Body of pancreas (tissue), 4 donors: ENCODE data around the gene NUP205. TPM values are rescaled to one million over a fixed set of nuclear protein-coding genes. Genes with fewer than 3 reads are reported as not detected.

ENCODE experiments used
- ATAC-seq: fragments of 150-250 bp; one replicate; pipeline ENCODE4 v1.9.1; 2016
- DNase-seq, 4 donors: peaks; one replicate each; pipeline ENCODE4 v3.0.0-alpha.2; 2019
- H3K27ac ChIP-seq, 4 donors: fragments of 200-600 bp; sonication (generic); 1 replicate in 3 of 4; 2 replicates in 1 of 4; pipeline versions ENCODE4 v1.5.1 to v1.6.1; 2016 to 2019; ENCODE audit warnings: mild to moderate bottlenecking in 1 of 4, mixed read lengths in 1 of 4, moderate library complexity in 1 of 4
- H3K27me3 ChIP-seq, 2 donors: fragments of 200-600 bp; sonication (generic); one replicate each; pipeline ENCODE4 v1.6.0; 2016; ENCODE audit warnings: mild to moderate bottlenecking in 1 of 2
- H3K36me3 ChIP-seq, 2 donors: fragments of 200-600 bp; sonication (generic); replicated peaks in 1 of 2; 2 replicates each; pipeline ENCODE4 v1.5.1; 2016; ENCODE audit warnings: low read depth in 2 of 2; ENCODE audit not compliant: insufficient read depth in 1 of 2
- H3K4me1 ChIP-seq: fragments of 200-600 bp; sonication (generic); one replicate; pipeline ENCODE4 v1.6.0; 2016
- H3K4me3 ChIP-seq, 2 donors: fragments of 200-600 bp; sonication (generic); 1 replicate in 1 of 2; 2 replicates in 1 of 2; pipeline ENCODE4 v1.5.1; 2016 to 2019
- H3K9me3 ChIP-seq, 3 donors: fragments of 200-600 bp; sonication (generic); 1 replicate in 2 of 3; 2 replicates in 1 of 3; pipeline ENCODE4 v1.5.1; 2016
- CTCF ChIP-seq, 7 experiments: fragments of 450-650 bp in 4 of 7; fragments of 200-600 bp in 3 of 7; sonication (generic) in 3 of 7; IDR thresholded peaks; one replicate each; pipeline ENCODE4 v1.5.1; 2016 to 2019; ENCODE audit warnings: antibody characterized with exemption in 7 of 7
- POLR2A ChIP-seq, 3 donors: fragments of 450-650 bp; IDR thresholded peaks; one replicate each; pipeline ENCODE4 v1.6.1; 2016; ENCODE audit warnings: antibody characterized with exemption in 3 of 3, mild to moderate bottlenecking in 2 of 3
- WGBS, 2 donors: methylation state at CpG; one replicate each; pipeline ENCODE4 v1.1.5; 2017; 5-methylcytosine and 5-hydroxymethylcytosine counted together
- intact Hi-C: fragments of 100-400 bp; cut with DNase I; formaldehyde crosslinking; loops from one replicate; pipeline ENCODE4 v1.15.1; 2023
- total RNA-seq, 2 donors: library from RNA; depleted of rRNA; stranded (reverse); fragments of >200 nt; gene quantifications; one replicate each; pipeline ENCODE4 v1.1.0, GENCODE V29; 2016

Gene NUP205
- total RNA-seq, 2 donors from 2014 or later: 13.7 to 24.4 TPM

DNA sequence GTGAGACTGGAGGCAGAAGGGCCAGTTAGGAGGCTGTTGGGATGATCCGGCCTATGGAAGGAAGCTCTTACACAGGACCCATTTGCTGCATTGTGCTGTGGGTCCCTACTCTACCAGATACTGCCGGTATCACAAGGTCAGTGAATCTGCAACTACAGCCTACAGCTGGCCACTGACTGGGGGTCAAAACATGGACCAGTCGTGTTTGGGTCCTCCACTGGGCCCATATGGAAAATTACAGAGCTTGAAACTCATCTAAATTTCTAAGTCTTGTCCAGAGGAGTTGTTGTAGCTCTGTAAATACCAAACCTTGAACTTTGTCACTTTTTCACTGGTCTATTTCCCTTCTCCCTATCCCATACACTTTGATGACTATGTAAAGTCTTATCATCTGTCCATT, 5.6 kb upstream of the NUP205 start:
- H3K27ac ChIP-seq: no peak overlapping the region
- no peak overlapping the region for H3K4me3 ChIP-seq
- TF ChIP-seq POLR2A (IDR thresholded peaks at IDR 0.05): no peak
- no peaks in the 10 kb centered on the region for H3K36me3 ChIP-seq
- no peaks in the 10 kb centered on the region for H3K4me1 ChIP-seq
- ATAC-seq (no peak), DNase-seq (no peak)
- no peaks in the 10 kb centered on the region for H3K27me3 ChIP-seq
- intact Hi-C loops: no loop called here
- 37 to 43% methylated on average over 3 of the region's 3 CpGs for WGBS, 2 donors
- H3K9me3 ChIP-seq: no peaks in the 10 kb centered on the region

GRCh38 chr7:135553346-135553745, 4.4 kb upstream of the NUP205 start:
- Histone ChIP-seq H3K36me3 (no peaks in the 10 kb centered on the region), H3K9me3 (no peaks in the 10 kb centered on the region), H3K4me1 (no peaks in the 10 kb centered on the region), H3K27me3 (no peaks in the 10 kb centered on the region), H3K4me3 (no peak overlapping the region), H3K27ac (no peak overlapping the region)
- no peak for TF ChIP-seq CTCF (IDR thresholded peaks at IDR 0.05)
- no peak for TF ChIP-seq POLR2A (IDR thresholded peaks at IDR 0.05)
- ATAC-seq (no peak), DNase-seq (no peak)
- WGBS, 2 donors: 76 to 84% methylated on average over 3 of the region's 3 CpGs
- intact Hi-C loops: no loop called here

- peak overlapping the region; percentile 52 to 58 for H3K4me3 ChIP-seq
- TF ChIP-seq CTCF (IDR thresholded peaks at IDR 0.05) (peak in 5 of 7 experiments; percentile 17 to 47 (median 34)), POLR2A (IDR thresholded peaks at IDR 0.05) (no peak)
- H3K27ac ChIP-seq: peak overlapping the region in 3 of 4 donors; percentile 87 to 91 (median 91)
- H3K27me3 ChIP-seq: no peaks in the 10 kb centered on the region
- peak; percentile 19 to 50 (median 27) for DNase-seq
- H3K4me1 ChIP-seq: peaks cover 4% of the 10 kb centered on the region
- 0 to 1% methylated on average over 16 of the region's 16 CpGs for WGBS, 2 donors
- intact Hi-C loops: no loop called here
- peak; percentile 34 for ATAC-seq
- H3K36me3 ChIP-seq: no peaks in the 10 kb centered on the region
- H3K9me3 ChIP-seq: no peaks in the 10 kb centered on the region
Measured at GRCh38 chr7:135558337-135558767, 635 bp downstream of the NUP205 start.

- H3K4me1 ChIP-seq: peaks cover 4% of the 10 kb centered on the region
- no peak for ATAC-seq
- H3K4me3 ChIP-seq: peak overlapping the region in 1 of 2 donors; percentile 58
- no peaks in the 10 kb centered on the region for H3K9me3 ChIP-seq
- H3K27me3 ChIP-seq: no peaks in the 10 kb centered on the region
- H3K27ac ChIP-seq: peak overlapping the region in 2 of 4 donors; percentile 91
- H3K36me3 ChIP-seq: no peaks in the 10 kb centered on the region
- no peak for DNase-seq
- TF ChIP-seq CTCF (IDR thresholded peaks at IDR 0.05): no peak
- TF ChIP-seq POLR2A (IDR thresholded peaks at IDR 0.05): no peak
- intact Hi-C loops: no loop called here
- WGBS, 2 donors: 31 to 37% methylated on average over 5 of the region's 5 CpGs
Measured at GRCh38 chr7:135558881-135559280, 1.2 kb downstream of the NUP205 start.

- no peak for DNase-seq
- Histone ChIP-seq H3K27me3 (no peaks in the 10 kb centered on the region), H3K27ac (no peak overlapping the region), H3K36me3 (no peaks in the 10 kb centered on the region), H3K4me1 (peaks cover 4% of the 10 kb centered on the region), H3K9me3 (no peaks in the 10 kb centered on the region), H3K4me3 (no peak overlapping the region)
- intact Hi-C loops: no loop called here
- ATAC-seq: no peak
- WGBS, 2 donors: 41 to 58% methylated on average over 1 of the region's 1 CpG
- TF ChIP-seq CTCF (IDR thresholded peaks at IDR 0.05) (no peak), POLR2A (IDR thresholded peaks at IDR 0.05) (no peak)
Measured at GRCh38 chr7:135560631-135561030, 2.9 kb downstream of the NUP205 start.
